ENCODE data around the gene RNPEP.
"Not testable (repeated sequence)": the region's sequence is repeated elsewhere in the genome, so short reads cannot be mapped to it uniquely, and the experiment has no call there.

RNPEP gene

GRCh38 chr1:202010180-202011015 is 27.9 kb downstream of the RNPEP start, which contains the start of gene ELF3:
Gene ELF3 (plus strand): TSS chr1:202010587. CDS start chr1:202011137, 550 bp downstream.
- no peak for DNase-seq (ENCODE audit: low read depth)

- no peak for DNase-seq (ENCODE audit: low read depth)
These were observed 29.5 kb downstream of the RNPEP start for GRCh38 chr1:202011994-202012393.

- DNase-seq (ENCODE audit: low read depth), result no peak
These were observed 30.4 kb downstream of the RNPEP start for GRCh38 chr1:202012544-202013478.

DNA sequence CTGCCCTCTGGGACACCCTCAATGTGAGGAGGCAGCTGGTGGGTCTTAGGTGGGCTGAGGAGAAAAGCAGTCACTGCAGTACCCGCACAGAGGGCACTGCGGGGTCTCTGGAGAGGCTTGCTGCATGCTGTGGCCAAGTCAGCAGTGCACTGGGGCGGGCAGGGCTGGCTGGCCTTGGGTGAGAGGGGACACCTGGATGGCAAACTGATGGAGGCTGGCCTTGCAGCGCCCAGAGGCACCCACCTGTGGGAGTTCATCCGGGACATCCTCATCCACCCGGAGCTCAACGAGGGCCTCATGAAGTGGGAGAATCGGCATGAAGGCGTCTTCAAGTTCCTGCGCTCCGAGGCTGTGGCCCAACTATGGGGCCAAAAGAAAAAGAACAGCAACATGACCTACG is 31.2 kb downstream of the RNPEP start:
- no peak for DNase-seq (ENCODE audit: low read depth)

DNA sequence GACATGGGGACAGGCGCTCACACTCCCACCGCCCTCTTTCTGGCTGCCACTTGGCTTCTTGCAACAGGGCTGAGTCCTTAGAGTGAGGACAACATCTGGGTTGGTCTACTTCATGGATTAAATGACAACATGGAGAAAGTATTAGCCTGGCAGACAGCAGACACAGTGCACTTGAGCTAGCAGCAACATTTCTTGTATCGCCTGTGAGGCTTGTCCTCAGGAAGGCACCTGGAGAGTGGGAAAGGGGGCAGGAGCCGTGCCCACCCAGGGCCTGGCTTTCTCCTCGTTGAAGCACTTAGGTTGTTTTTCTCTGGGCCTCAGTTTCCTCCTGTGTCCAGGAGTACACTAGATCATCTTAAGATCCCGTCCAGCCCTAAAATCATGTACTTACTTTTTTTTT is 31.6 kb downstream of the RNPEP start:
- no peak for DNase-seq (ENCODE audit: low read depth)

GRCh38 chr1:202014915-202015661 is 32.6 kb downstream of the RNPEP start:
- DNase-seq (ENCODE audit: low read depth), result no peak

GRCh38 chr1:202015662-202015937 is 33.2 kb downstream of the RNPEP start:
- no peak for DNase-seq (ENCODE audit: low read depth)

- no peak for DNase-seq (ENCODE audit: low read depth)
These were observed 33.8 kb downstream of the RNPEP start for GRCh38 chr1:202016022-202016810.

GRCh38 chr1:202016811-202017748 is 34.6 kb downstream of the RNPEP start:
- DNase-seq (ENCODE audit: low read depth), result no peak

DNA sequence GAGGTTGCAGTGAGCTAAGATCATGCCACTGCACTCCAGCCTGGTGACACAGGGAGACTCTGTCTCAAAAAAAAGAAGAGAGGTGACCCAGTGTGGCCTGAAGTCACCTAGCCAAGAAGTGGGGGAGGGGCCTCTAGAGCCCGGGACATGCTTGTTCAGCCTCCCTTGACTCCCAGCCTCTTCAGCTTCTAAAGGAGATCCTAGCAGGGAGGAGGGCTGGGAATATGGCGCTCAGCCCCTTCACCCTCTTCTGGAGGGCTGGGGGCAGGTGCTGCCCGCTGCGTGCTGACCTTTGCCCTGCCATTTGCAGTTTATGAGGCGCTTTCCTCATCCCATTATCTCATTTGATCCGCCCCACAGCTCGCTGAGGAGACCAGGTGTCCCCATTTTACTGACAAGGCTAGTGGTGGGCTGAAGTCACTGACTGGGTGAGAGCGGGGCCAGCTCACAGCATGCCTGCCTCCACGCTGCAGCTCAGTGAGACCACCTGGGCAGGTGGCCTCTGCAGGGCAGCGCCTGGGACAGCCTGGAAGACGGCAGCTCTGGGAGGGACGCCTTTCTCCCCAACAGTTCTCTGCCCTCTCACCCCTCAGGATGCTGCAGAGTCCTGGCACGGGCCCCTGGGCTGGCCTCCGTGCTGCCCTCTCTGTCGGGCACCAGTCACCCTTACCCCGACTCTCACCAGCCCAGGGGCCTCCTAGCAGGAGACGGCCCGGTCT is 35.5 kb downstream of the RNPEP start:
- no peak for DNase-seq (ENCODE audit: low read depth)

GRCh38 chr1:202018468-202019234 is 36.2 kb downstream of the RNPEP start:
- no peak for DNase-seq (ENCODE audit: low read depth)

GRCh38 chr1:202019235-202019558 is 36.7 kb downstream of the RNPEP start:
- not testable (repeated sequence) for DNase-seq (ENCODE audit: low read depth)

DNA sequence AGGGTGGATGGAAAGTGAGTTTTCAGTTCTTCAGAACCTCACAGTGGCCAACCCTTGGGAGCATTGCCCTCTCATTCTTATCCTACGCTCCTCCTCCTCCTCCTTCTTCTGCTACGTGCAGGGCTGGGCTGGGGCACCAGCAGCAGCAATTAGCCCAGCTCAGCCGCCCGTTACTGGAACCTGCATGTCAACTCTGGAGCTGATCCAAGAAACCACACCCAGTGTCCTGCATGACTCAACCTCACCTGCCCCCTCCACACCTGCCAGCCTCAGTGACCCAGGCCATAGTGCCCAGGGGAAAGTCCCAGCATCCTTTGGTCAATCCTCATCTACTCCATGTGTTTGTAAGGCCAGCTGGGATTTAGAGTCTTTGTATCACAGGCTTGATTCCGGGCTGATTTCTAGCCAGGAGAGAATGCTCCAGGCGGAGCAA is 40.6 kb downstream of the RNPEP start:
- no peak for DNase-seq (ENCODE audit: low read depth)

DNA sequence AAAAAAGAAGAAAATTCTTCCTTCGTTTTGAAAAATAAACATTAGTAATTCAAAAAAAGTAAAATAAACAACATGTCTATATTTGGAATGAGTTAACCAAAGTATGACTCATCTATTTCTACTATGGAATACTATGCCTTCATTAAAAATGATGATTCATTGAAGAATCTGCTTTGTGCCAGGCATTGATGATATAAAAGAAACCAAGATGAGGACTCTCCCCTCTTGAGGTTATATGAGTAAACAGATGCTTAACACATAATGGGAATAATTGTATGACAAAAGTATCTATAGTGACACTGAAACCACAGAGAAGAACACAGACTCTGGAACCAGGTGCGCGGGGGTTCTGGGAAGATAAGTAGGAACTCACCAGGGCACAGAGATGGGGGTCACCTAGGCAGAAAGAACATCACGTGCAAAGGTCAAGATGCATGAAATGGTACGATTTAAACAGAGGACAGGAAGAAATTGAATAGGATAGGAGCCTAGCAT is 46.8 kb downstream of the RNPEP start:
- DNase-seq (ENCODE audit: low read depth), result peak; percentile 58

DNA sequence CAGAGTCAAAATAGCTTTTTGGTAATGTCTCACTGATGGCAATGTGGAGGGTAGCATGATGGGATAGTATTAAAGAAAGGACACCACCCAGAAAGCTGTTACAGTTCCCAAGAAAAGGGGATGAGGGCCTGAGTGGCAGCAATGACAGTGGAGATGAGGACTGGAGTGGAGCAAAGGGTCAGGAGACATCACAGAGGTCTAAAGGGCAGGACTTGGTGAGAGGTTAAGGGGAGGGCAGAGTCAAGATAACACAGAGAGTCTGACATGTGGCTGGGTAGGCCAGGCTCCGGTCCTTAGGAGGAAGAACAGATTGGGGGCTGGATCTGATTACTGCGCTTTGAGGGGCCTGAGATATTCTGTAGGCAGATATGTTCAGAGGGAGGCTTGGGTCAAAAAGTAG is 47.3 kb downstream of the RNPEP start:
- no peak for DNase-seq (ENCODE audit: low read depth)

DNA sequence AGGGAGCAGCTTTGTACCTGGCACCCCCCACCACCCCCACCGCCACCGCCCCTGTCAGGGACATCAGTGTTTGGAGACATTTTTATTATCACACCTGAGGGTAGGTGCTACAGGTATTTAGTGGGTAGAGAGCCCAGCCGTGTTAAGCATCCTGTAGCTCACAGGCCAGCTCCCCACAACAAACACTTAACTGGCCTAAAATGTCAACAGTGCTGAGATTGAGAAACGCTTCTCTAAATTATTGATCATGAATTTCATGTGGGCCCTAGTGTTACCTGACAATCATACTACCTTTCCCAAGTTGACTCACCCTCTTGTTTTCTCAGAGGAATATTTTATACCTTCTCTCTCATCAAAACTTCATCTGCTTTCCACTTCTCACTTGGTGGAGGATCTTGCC is 49.3 kb downstream of the RNPEP start:
- DNase-seq (ENCODE audit: low read depth), result no peak

DNA sequence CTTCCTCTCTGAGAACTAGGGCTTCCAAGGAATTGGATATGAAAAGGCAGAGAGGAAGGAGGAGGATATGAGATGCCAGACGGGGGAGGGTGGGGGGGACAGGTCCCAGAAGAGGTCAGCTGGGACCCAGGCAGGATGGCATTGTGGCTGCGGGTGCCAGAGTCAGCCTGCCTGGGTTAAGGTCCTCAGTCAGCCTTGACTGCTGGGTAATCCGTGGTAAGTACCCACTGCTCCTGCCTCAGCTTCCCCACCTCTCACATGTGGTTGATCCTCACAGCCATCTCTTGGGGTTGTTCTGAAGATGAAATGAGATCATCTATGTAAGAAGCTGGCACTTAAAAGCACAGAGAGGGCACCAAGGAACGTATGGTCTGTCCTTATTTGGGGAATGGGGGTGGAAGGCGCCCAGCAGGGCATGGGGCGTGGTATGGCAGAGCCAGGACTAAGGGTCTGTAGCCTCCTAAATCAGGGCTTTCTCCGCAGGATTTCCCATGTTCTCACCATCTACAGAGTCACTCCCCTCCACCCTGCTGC is 51.8 kb downstream of the RNPEP start:
- no peak for DNase-seq (ENCODE audit: low read depth)

DNA sequence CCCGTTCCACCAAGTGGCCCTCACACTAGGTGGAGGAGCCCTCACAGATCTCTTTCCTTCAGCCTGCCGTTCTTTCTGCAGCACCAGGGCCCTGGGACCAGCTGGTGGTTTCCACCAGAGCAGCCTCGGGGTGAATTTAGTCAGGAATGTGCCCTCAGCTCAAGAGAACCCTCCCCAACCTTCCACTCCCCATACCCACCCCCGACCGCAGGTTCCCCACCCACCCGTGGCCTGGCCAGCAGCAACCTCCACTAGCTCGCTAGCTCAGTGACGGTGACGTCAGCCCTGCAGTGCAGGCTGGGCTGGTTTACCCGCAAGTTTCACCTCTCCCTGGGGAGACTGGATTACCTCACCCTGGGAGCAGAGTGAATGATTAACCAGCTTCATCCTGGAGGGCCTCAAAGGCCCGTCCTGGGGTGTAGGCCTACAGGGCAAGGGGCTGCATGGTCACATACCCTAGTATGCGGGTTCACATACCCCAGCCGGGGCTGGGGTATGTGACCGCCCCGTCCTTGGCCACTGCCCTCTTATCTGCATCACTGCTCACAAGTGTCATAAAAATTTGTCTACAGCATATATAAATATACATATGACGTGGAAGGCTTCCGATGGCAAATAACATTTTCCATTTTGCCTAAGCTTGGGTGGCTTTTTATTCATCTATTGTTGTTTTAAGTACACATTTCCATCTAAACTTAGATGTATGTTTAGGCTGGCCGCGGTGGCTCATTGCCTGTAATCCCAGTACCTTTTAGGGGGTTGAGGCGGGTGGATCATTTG is 52.4 kb downstream of the RNPEP start:
- DNase-seq (ENCODE audit: low read depth), result peak; percentile 93

All from non-pigmented ciliary epithelial cell (primary cell).